ENCODE results near the gene HPF1.

DNA sequence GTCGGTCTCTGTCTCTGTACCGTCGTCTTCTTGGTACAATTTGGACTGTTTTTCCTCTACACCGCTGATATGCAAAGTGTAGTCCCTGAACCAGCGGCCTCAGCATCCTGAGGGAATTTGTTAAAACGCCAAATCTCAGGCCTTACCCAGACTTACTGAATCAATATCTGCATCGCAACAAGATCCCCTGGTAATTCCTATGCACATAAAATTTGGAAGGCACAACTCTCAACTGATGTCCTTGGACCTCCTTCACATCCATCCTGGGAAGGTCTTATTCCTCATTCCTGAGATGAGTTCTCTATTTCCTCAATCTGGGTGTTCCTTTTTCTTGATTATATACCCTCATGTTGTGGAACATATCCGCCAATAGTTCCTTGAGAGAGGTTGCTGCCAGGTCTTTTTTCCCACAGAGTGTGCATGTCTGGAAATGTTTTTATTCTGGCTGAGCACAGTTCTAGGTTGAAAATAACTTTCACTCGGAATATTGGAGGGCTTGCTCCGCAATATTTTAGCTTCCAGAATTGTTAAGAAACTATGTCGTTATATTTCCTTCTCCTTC is 738 bp upstream of the HPF1 start:
- TF ChIP-seq CTCF (IDR thresholded peaks at IDR 0.05) (no peak), POLR2AphosphoS5 (IDR thresholded peaks at IDR 0.05) (no peak)

All from breast epithelium (tissue), 3 donors.